RWPE2 (cell line): ENCODE measurements around the gene SLC12A5.

ENCODE experiments used
- ATAC-seq: fragments of 200-7000 bp; cut with Tn5 transposase; 3 replicates; pipeline ENCODE4 v1.9.1; 2021; ENCODE audit warnings: low read depth
- DNase-seq: peaks from one replicate; pipeline ENCODE4 v3.0.0-alpha.2; 2020; ENCODE audit warnings: low spot score
- H3K27ac ChIP-seq: fragments of 450-650 bp; 2 replicates; pipeline ENCODE4 v1.5.1; 2017; ENCODE audit warnings: mild to moderate bottlenecking; ENCODE audit not compliant: poor library complexity, severe bottlenecking
- H3K27me3 ChIP-seq: fragments of 250-450 bp; sonication (Bioruptor Pico); 2 replicates; pipeline ENCODE4 v1.5.1; 2021; ENCODE audit warnings: mild to moderate bottlenecking, moderate library complexity; ENCODE audit not compliant: insufficient read depth, poor library complexity, severe bottlenecking
- H3K36me3 ChIP-seq: fragments of 250-450 bp; sonication (Bioruptor Pico); 2 replicates; pipeline ENCODE4 v1.5.1; 2020; ENCODE audit warnings: low read depth, mild to moderate bottlenecking, moderate library complexity
- H3K4me1 ChIP-seq: fragments of 250-450 bp; sonication (Bioruptor Pico); 2 replicates; pipeline ENCODE4 v1.5.1; 2021; ENCODE audit warnings: mild to moderate bottlenecking, moderate library complexity; ENCODE audit not compliant: insufficient read depth, poor library complexity, severe bottlenecking
- H3K4me3 ChIP-seq: fragments of 250-450 bp; sonication (Bioruptor Pico); 2 replicates; pipeline ENCODE4 v1.5.1; 2021; ENCODE audit warnings: mild to moderate bottlenecking, moderate library complexity; ENCODE audit not compliant: severe bottlenecking
- H3K9me3 ChIP-seq: fragments of 250-450 bp; sonication (Bioruptor Pico); 2 replicates; pipeline ENCODE4 v1.5.1; 2021; ENCODE audit warnings: mild to moderate bottlenecking, moderate library complexity; ENCODE audit not compliant: severe bottlenecking
- TF ChIP-seq, protein P1 (sequence below): fragments of 450-650 bp; IDR thresholded peaks from one replicate; pipeline ENCODE4 v1.5.1; 2017; ENCODE audit warnings: mild to moderate bottlenecking, moderate library complexity; ENCODE audit not compliant: poor library complexity, severe bottlenecking

SLC12A5 gene

DNA sequence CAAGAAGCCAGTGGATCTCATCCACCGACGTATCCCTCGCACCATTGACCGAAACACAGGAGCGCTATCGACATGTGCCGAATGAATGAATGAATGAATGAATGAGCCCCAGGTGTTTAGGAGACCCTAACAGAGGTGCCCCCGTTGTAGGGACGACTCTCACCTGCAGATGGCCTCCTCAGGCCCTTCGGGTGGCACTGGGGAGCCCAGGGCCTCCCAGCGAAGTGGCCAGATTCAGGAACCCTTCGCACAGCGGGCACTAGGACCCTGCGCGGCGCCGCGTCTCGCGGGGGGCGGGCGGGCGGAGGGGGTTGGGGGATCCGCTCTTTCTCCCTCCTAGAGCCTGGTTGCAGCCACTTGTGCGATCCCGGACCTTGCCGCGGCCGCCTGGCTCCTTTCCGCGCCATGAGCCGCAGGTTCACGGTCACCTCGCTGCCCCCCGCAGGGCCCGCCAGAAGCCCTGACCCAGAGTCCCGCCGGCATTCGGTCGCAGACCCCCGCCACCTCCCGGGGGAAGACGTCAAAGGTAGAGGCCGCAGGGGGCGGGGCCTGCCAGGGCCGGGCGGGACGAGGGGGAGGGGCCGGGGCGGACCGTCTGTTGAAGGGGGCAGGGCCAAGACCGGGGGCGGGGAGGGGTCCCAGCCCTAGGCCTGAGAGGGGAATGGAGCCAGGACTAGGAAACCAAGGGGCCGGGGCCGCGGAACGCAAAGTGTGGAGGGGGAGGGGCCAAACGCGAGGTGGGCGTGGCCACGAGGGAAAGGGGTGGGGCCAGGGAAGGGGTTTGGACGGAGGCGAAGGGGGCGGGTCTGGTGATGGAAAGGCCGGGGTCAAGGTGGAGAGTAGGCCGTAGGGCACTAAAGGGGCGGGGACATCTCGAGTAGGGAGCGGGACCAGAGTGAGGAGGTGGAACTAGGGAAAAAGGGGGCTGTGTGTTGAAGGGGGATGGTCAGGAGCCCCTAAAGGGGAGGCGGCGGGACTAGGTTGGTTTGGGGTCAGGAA lies 7.4 kb upstream of the SLC12A5 start:
- Histone ChIP-seq H3K9me3 (no peaks in the 10 kb centered on the region), H3K27me3 (no peaks in the 10 kb centered on the region), H3K36me3 (no peaks in the 10 kb centered on the region), H3K4me3 (peak overlapping the region; percentile 68), H3K27ac (peak overlapping the region; percentile 42), H3K4me1 (peaks cover 7% of the 10 kb centered on the region)
- peak; percentile 96 for DNase-seq
- TF ChIP-seq, protein P1, sequence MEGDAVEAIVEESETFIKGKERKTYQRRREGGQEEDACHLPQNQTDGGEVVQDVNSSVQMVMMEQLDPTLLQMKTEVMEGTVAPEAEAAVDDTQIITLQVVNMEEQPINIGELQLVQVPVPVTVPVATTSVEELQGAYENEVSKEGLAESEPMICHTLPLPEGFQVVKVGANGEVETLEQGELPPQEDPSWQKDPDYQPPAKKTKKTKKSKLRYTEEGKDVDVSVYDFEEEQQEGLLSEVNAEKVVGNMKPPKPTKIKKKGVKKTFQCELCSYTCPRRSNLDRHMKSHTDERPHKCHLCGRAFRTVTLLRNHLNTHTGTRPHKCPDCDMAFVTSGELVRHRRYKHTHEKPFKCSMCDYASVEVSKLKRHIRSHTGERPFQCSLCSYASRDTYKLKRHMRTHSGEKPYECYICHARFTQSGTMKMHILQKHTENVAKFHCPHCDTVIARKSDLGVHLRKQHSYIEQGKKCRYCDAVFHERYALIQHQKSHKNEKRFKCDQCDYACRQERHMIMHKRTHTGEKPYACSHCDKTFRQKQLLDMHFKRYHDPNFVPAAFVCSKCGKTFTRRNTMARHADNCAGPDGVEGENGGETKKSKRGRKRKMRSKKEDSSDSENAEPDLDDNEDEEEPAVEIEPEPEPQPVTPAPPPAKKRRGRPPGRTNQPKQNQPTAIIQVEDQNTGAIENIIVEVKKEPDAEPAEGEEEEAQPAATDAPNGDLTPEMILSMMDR, result peak; percentile 48
- ATAC-seq, result peak; percentile 70

DNA sequence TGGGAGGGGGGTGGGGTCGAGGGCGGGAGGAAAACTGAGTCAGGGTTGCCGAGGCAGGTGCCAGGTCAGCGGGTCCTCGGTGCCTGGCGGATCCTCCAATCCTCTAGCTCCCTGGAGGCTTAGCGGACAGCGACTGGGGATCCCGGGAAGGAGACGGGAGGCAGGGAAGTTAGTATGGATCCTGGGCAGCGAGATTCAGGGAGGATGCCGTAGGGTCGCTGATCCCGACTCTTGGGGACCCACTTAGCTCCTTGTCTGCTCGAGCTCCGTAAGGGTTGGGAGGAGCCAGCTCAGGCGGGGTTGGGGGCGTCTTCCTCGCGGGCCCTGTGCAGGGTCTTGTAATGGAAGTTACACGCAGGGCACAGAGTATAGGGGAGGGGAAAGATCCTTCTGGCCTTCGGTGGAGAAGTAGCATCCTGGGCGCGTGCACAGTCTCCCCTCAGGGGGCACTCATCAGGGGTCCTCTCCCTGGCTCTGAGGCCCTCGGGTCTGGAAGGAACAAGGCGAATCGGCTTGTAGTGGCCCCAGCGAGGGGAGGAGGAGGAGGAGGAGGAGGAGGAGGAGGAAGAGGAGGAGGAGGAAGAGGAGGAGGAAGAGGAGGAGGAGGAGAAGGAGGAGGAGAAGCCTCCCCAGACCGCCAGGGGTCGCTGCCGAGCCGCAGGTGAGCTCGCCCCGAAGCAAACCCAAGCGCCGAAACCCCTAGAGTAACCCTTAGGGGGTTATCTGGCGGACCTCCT lies 6.4 kb upstream of the SLC12A5 start:
- Histone ChIP-seq H3K4me3 (peak overlapping the region; percentile 68), H3K27ac (peak overlapping the region; percentile 42), H3K9me3 (no peaks in the 10 kb centered on the region), H3K27me3 (peaks cover 9% of the 10 kb centered on the region), H3K36me3 (no peaks in the 10 kb centered on the region), H3K4me1 (peaks cover 7% of the 10 kb centered on the region)
- ATAC-seq (peak; percentile 55), DNase-seq (peak; percentile 92)
- TF ChIP-seq, protein P1, result peak; percentile 95

DNA sequence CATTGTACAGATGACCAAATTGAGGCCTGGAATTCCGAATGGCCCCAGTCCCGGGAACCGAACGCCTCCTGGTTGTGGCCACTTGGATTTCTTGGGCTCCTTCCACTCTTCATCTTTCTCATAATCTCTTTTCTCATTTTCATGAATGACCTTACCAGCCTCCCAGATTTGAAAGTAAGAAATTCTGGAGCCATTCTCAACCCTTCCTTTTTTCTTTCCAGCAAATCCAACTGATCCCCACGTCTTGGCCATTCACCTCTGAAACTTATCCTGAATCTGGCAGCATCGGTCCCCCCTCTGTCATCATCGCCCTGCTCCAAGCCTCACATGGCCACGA lies 5.9 kb upstream of the SLC12A5 start:
- TF ChIP-seq, protein P1, result peak; percentile 82
- Histone ChIP-seq H3K4me1 (peaks cover 7% of the 10 kb centered on the region), H3K4me3 (no peak overlapping the region), H3K9me3 (no peaks in the 10 kb centered on the region), H3K27ac (no peak overlapping the region), H3K36me3 (no peaks in the 10 kb centered on the region), H3K27me3 (peaks cover 14% of the 10 kb centered on the region)
- no peak for ATAC-seq
- no peak for DNase-seq

DNA sequence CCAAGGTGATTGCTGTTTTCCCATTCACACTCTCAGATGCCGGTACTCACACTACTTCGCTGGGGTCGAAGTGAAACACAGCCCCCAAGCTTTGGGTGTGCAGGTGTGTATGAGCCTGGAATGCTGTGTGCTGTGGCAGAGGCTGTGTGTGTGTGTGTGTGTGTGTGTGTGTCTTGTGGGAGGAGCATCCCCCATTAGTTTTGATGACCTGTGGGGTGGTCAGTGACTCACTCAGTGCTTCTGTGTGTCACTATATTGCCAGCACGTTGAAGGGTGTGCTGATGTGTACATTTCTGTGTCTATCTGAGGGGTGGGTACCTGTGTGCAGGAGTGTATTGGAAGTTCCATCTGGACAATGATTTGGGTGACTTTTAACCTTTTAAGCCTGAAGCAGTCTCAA lies 5.0 kb upstream of the SLC12A5 start:
- Histone ChIP-seq H3K36me3 (no peaks in the 10 kb centered on the region), H3K9me3 (no peaks in the 10 kb centered on the region), H3K27ac (no peak overlapping the region), H3K4me1 (peaks cover 7% of the 10 kb centered on the region), H3K4me3 (no peak overlapping the region), H3K27me3 (peaks cover 23% of the 10 kb centered on the region)
- ATAC-seq (no peak), DNase-seq (no peak)
- TF ChIP-seq, protein P1, result no peak
